ENCODE data around the gene FRMD4B. TPM values are rescaled to one million over a fixed set of nuclear protein-coding genes. Genes with fewer than 3 reads are reported as not detected.

Gene FRMD4B
- total RNA-seq, 2 donors from 2014 or later = 57.5 to 86.1 TPM

DNA sequence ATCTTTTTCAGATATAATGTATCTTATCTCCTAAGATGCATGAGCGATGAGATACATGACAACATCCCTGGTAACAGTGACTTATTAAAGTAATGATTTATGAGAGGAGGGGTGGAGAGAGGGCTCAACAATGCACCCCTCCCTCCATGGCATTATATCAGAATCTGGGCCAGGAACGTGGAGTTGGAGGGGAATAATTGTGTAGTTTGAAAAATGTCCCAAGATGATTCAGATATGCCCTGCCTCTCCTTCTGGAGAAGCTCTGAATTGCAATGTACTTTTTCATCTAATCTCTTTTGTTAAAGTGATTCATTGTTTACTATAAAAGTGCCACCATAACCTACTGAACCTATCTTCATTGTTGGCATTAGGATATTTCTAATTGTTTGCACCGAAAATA is 86.5 kb downstream of the FRMD4B start:
- no peak for DNase-seq (ENCODE audit: low spot score)
- no peak for TF ChIP-seq CTCF (IDR thresholded peaks at IDR 0.05)
- H3K9me3 ChIP-seq = no peaks in the 10 kb centered on the region
- peaks cover 0 to 3% of the 10 kb centered on the region in 2 donors for H3K4me1 ChIP-seq (ENCODE audit: control insufficient read depth in 1 of 2, low read depth in 2 of 2)
- no peak for ATAC-seq (ENCODE audit: insufficient number of reproducible peaks, low FRiP score, low read depth)
- no peak overlapping the region for H3K4me3 ChIP-seq
- no peaks in the 10 kb centered on the region for H3K36me3 ChIP-seq
- no peaks in the 10 kb centered on the region for H3K27me3 ChIP-seq (replicated peaks; ENCODE audit: insufficient read depth)
- H3K27ac ChIP-seq = no peak overlapping the region

DNA sequence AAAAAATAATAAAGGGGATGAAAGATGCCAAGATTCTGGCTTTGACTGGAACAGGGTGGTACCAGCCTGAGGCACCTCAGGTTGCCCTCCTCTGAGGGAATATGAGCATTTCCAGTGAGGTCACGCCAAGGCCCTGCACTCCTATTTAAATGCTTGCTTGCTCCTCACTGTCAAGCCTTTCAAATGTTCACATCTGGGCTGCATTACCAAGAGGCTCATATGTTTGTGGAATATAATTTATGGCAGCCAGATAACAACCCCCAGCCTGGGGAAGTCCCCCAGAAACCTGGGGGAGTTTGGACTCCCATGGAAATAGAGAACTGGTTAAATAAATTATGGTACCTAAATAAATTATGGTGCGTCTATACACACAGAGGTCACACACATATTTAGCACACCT is 88.4 kb downstream of the FRMD4B start:
- ATAC-seq (ENCODE audit: insufficient number of reproducible peaks, low FRiP score, low read depth) (no peak), DNase-seq (ENCODE audit: low spot score) (no peak)
- Histone ChIP-seq H3K9me3 (no peaks in the 10 kb centered on the region), H3K27ac (no peak overlapping the region), H3K4me1 (ENCODE audit: control insufficient read depth in 1 of 2, low read depth in 2 of 2) (peaks cover 0 to 3% of the 10 kb centered on the region in 2 donors), H3K4me3 (no peak overlapping the region), H3K27me3 (replicated peaks; ENCODE audit: insufficient read depth) (no peaks in the 10 kb centered on the region), H3K36me3 (no peaks in the 10 kb centered on the region)
- no peak for TF ChIP-seq CTCF (IDR thresholded peaks at IDR 0.05)

DNA sequence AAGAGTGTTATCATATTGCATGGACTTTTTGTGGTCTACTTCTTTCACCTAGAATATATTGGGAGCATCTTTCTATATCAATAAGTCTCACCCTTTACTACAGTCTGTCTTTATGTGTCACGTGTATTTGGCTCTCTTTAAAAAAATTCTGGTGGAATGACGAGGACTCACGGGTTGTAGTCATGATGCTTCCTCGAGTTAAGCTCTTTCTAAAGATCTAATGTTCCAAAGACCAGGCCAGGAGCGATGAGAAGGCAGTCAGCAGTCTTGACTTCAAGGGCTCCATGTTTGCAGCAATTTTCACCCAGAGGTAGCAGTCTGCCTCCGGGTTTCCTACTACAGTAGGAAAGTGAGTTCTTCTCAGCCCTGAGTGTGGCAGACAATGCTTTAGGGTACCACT is 88.9 kb downstream of the FRMD4B start:
- TF ChIP-seq CTCF (IDR thresholded peaks at IDR 0.05) = no peak
- DNase-seq (ENCODE audit: low spot score) = no peak

GRCh38 chr3:69294014-69294766 is 91.7 kb downstream of the FRMD4B start:
- Histone ChIP-seq H3K4me3 (no peak overlapping the region), H3K27me3 (replicated peaks; ENCODE audit: insufficient read depth) (no peaks in the 10 kb centered on the region), H3K27ac (no peak overlapping the region), H3K9me3 (no peaks in the 10 kb centered on the region), H3K4me1 (ENCODE audit: control insufficient read depth in 1 of 2, low read depth in 2 of 2) (peaks cover 0 to 3% of the 10 kb centered on the region in 2 donors), H3K36me3 (no peaks in the 10 kb centered on the region)
- TF ChIP-seq CTCF (IDR thresholded peaks at IDR 0.05) = no peak
- DNase-seq (ENCODE audit: low spot score) (no peak), ATAC-seq (ENCODE audit: insufficient number of reproducible peaks, low FRiP score, low read depth) (no peak)

More for the DNA sequence above, 88.9 kb downstream of the FRMD4B start:
- ATAC-seq (ENCODE audit: insufficient number of reproducible peaks, low FRiP score, low read depth) = no peak
- H3K9me3 ChIP-seq = no peaks in the 10 kb centered on the region
- H3K4me3 ChIP-seq = no peak overlapping the region
- H3K36me3 ChIP-seq = no peaks in the 10 kb centered on the region
- no peaks in the 10 kb centered on the region for H3K27me3 ChIP-seq (replicated peaks; ENCODE audit: insufficient read depth)
- H3K4me1 ChIP-seq (ENCODE audit: control insufficient read depth in 1 of 2, low read depth in 2 of 2) = peaks cover 0 to 3% of the 10 kb centered on the region in 2 donors
- no peak overlapping the region for H3K27ac ChIP-seq

DNA sequence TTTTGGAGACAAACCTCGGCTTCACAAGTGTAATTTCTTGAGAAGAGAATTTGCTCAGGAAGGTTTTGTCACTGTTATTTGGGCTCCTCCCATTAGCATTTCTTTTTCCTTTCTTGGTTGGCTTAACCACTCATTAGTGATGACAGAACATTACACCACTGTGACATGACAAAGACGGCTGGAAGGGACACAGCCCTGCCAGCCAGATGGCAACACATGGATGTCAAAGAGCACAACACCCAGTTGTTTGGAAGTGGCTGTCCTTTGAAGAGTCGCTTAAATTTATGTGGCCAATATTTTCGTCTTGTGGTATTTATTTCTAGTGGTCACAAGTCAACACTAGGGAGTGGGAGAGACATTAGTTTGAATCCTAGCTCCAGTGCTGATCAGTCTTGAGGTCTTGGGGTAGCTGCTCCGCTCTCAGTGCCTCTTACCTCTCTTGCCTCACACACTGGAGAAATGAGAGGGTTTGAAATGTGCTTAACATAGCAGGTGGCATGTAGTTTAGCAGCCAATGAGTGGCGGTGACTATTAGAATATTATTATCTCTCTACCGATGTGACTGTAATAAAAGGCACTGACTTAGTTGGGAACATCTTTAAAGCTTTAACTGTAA is 92.8 kb downstream of the FRMD4B start:
- Histone ChIP-seq H3K9me3 (no peaks in the 10 kb centered on the region), H3K4me3 (no peak overlapping the region), H3K27ac (no peak overlapping the region), H3K27me3 (replicated peaks; ENCODE audit: insufficient read depth) (no peaks in the 10 kb centered on the region), H3K4me1 (ENCODE audit: control insufficient read depth in 1 of 2, low read depth in 2 of 2) (peaks cover 0 to 3% of the 10 kb centered on the region in 2 donors), H3K36me3 (peaks cover 3% of the 10 kb centered on the region)
- TF ChIP-seq CTCF (IDR thresholded peaks at IDR 0.05) = no peak
- no peak for DNase-seq (ENCODE audit: low spot score)
- ATAC-seq (ENCODE audit: insufficient number of reproducible peaks, low FRiP score, low read depth) = no peak
